ENCODE data around the gene TMPRSS6. TPM values are rescaled to one million over a fixed set of nuclear protein-coding genes. Genes with fewer than 3 reads are reported as not detected.

TMPRSS6 gene
- total and polyA plus RNA-seq, 2 of the 13 experiments (the other 11 are each of a cell fraction or from before 2014, with no cell fraction given) = 4.2 to 4.8 TPM

- no peak for TF ChIP-seq AFF4 (CRISPR knock-in tag; IDR thresholded peaks at IDR 0.05)
- no peak for TF ChIP-seq POLR2AphosphoS2 (IDR thresholded peaks at IDR 0.05; ENCODE audit: low read depth, low read length)
- TF ChIP-seq PBX3 (CRISPR knock-in tag; IDR thresholded peaks at IDR 0.05; ENCODE audit: borderline replicate concordance) = no peak
- 0 out of 2 replicates have a peak, but pooled peaks have one; percentile 20 for TF ChIP-seq MIER2 (CRISPR knock-in tag; IDR thresholded peaks at IDR 0.05)
- no peak for TF ChIP-seq CREB3 (CRISPR knock-in tag; IDR thresholded peaks at IDR 0.05)
- no peak for TF ChIP-seq ZNF234 (CRISPR knock-in tag; conservative IDR thresholded peaks at IDR 0.05)
- TF ChIP-seq NAIF1 (CRISPR knock-in tag; IDR thresholded peaks at IDR 0.05; ENCODE audit: borderline replicate concordance) = no peak
- 0 out of 2 replicates have a peak, but pooled peaks have one; percentile 36 for TF ChIP-seq ZBTB20 (CRISPR knock-in tag; IDR thresholded peaks at IDR 0.05; ENCODE audit: borderline replicate concordance, low read depth)
- 0 out of 2 replicates have a peak, but pooled peaks have one; percentile 47 for TF ChIP-seq RFXANK (CRISPR knock-in tag; IDR thresholded peaks at IDR 0.05)
- TF ChIP-seq ZBTB37 (CRISPR knock-in tag; IDR thresholded peaks at IDR 0.05) = no peak
- TF ChIP-seq HOXA9 (CRISPR knock-in tag; IDR thresholded peaks at IDR 0.05; ENCODE audit: borderline replicate concordance) = no peak
- TF ChIP-seq ZNF784 (CRISPR knock-in tag; IDR thresholded peaks at IDR 0.05; ENCODE audit: borderline replicate concordance) = peak; percentile 100
- 0 out of 2 replicates have a peak, but pooled peaks have one; percentile 38 for TF ChIP-seq SP2 (CRISPR knock-in tag; IDR thresholded peaks at IDR 0.05)
- TF ChIP-seq CTCF (CRISPR knock-in tag; IDR thresholded peaks at IDR 0.05) = peak; percentile 97
- TF ChIP-seq DZIP1 (CRISPR knock-in tag; IDR thresholded peaks at IDR 0.05) = no peak
Observed at GRCh38 chr22:37043828-37044538, 65.5 kb downstream of the TMPRSS6 start (continued).
